ENCODE data around the gene CDR2. TPM values are rescaled to one million over a fixed set of nuclear protein-coding genes. Genes with fewer than 3 reads are reported as not detected.

Gene CDR2
- total RNA-seq, 1 donor from 2014 or later, result 28.0 TPM

GRCh38 chr16:22324787-22325597 is 49.4 kb downstream of the CDR2 start:
- Mint-ChIP-seq H3K27ac (peak overlapping the region; percentile 60), H3K27me3 (ENCODE audit: insufficient read depth, low read depth) (peaks cover 2% of the 10 kb centered on the region), H3K4me1 (no peaks in the 10 kb centered on the region), H3K4me3 (no peak overlapping the region), H3K9me3 (no peaks in the 10 kb centered on the region), H3K36me3 (peaks cover 8% of the 10 kb centered on the region)
- H3K9me3 ChIP-seq (ENCODE audit: low read depth), result no peaks in the 10 kb centered on the region
- H3K9ac ChIP-seq, result no peak overlapping the region
- peaks cover 12% of the 10 kb centered on the region for H3K79me2 ChIP-seq (ENCODE audit: low read depth)
- TF ChIP-seq EZH2 (IDR thresholded peaks at IDR 0.05) (no peak), CTCF (IDR thresholded peaks at IDR 0.05) (no peak), EZH2phosphoT487 (IDR thresholded peaks at IDR 0.05) (no peak)
- no peak overlapping the region for H3K4me2 ChIP-seq
- H3F3A ChIP-seq (ENCODE audit: low read depth), result peaks cover 15% of the 10 kb centered on the region
- H4K20me1 ChIP-seq (ENCODE audit: low read depth), result no peaks in the 10 kb centered on the region
- no peak overlapping the region for H3K27ac ChIP-seq
- H3K4me1 ChIP-seq, result no peaks in the 10 kb centered on the region
- no peaks in the 10 kb centered on the region for H3K27me3 ChIP-seq
- no peaks in the 10 kb centered on the region for H3K36me3 ChIP-seq
- DNase-seq (ENCODE audit: low spot score), result no peak
- no peak overlapping the region for H2AFZ ChIP-seq (replicated peaks)
- no peak overlapping the region for H3K4me3 ChIP-seq

GRCh38 chr16:22323959-22324786 is 50.2 kb downstream of the CDR2 start:
- Histone ChIP-seq H3K27ac (no peak overlapping the region), H3K9me3 (ENCODE audit: low read depth) (no peaks in the 10 kb centered on the region), H4K20me1 (ENCODE audit: low read depth) (no peaks in the 10 kb centered on the region), H2AFZ (replicated peaks) (no peak overlapping the region), H3K27me3 (no peaks in the 10 kb centered on the region), H3K4me2 (no peak overlapping the region), H3F3A (ENCODE audit: low read depth) (peaks cover 18% of the 10 kb centered on the region), H3K79me2 (ENCODE audit: low read depth) (peaks cover 12% of the 10 kb centered on the region), H3K9ac (no peak overlapping the region), H3K36me3 (no peaks in the 10 kb centered on the region), H3K4me3 (no peak overlapping the region), H3K4me1 (no peaks in the 10 kb centered on the region)
- H3K4me1 Mint-ChIP-seq, result no peaks in the 10 kb centered on the region
- peaks cover 8% of the 10 kb centered on the region for H3K36me3 Mint-ChIP-seq
- H3K9me3 Mint-ChIP-seq, result no peaks in the 10 kb centered on the region
- DNase-seq (ENCODE audit: low spot score), result no peak
- no peak overlapping the region for H3K4me3 Mint-ChIP-seq
- peaks cover 2% of the 10 kb centered on the region for H3K27me3 Mint-ChIP-seq (ENCODE audit: insufficient read depth, low read depth)
- H3K27ac Mint-ChIP-seq, result no peak overlapping the region
- no peak for TF ChIP-seq CTCF (IDR thresholded peaks at IDR 0.05)
- TF ChIP-seq EZH2phosphoT487 (IDR thresholded peaks at IDR 0.05), result no peak
- no peak for TF ChIP-seq EZH2 (IDR thresholded peaks at IDR 0.05)

- no peaks in the 10 kb centered on the region for H3K4me1 Mint-ChIP-seq
- DNase-seq (ENCODE audit: low spot score), result no peak
- H3K36me3 ChIP-seq, result no peaks in the 10 kb centered on the region
- no peak overlapping the region for H3K4me2 ChIP-seq
- H3K9me3 ChIP-seq (ENCODE audit: low read depth), result no peaks in the 10 kb centered on the region
- no peaks in the 10 kb centered on the region for H4K20me1 ChIP-seq (ENCODE audit: low read depth)
- H3K27ac Mint-ChIP-seq, result no peak overlapping the region
- H3F3A ChIP-seq (ENCODE audit: low read depth), result peaks cover 18% of the 10 kb centered on the region
- peaks cover 2% of the 10 kb centered on the region for H3K27me3 Mint-ChIP-seq (ENCODE audit: insufficient read depth, low read depth)
- H2AFZ ChIP-seq (replicated peaks), result no peak overlapping the region
- H3K4me1 ChIP-seq, result no peaks in the 10 kb centered on the region
- TF ChIP-seq EZH2phosphoT487 (IDR thresholded peaks at IDR 0.05), result no peak
- no peak for TF ChIP-seq EZH2 (IDR thresholded peaks at IDR 0.05)
- no peak for TF ChIP-seq CTCF (IDR thresholded peaks at IDR 0.05)
- H3K27ac ChIP-seq, result no peak overlapping the region
- no peaks in the 10 kb centered on the region for H3K27me3 ChIP-seq
- peaks cover 11% of the 10 kb centered on the region for H3K36me3 Mint-ChIP-seq
- H3K4me3 Mint-ChIP-seq, result no peak overlapping the region
- H3K4me3 ChIP-seq, result no peak overlapping the region
- peaks cover 12% of the 10 kb centered on the region for H3K79me2 ChIP-seq (ENCODE audit: low read depth)
- H3K9me3 Mint-ChIP-seq, result no peaks in the 10 kb centered on the region
- H3K9ac ChIP-seq, result no peak overlapping the region
These were observed 51.1 kb downstream of the CDR2 start for GRCh38 chr16:22323173-22323958.

Measured in neural progenitor cell (in vitro differentiated cells).